WI38 (cell line): ENCODE measurements around the gene NEUROD4.

Experiments used
- H3K4me3 ChIP-seq: 2 replicates; pipeline ENCODE4 v1.5.1; 2011; ENCODE audit warnings: low read depth, mild to moderate bottlenecking, control low read depth, low read length
- TF ChIP-seq, protein P1 (sequence below): IDR thresholded peaks from 2 replicates; pipeline ENCODE4 v1.5.1; 2012; ENCODE audit warnings: low read depth, mild to moderate bottlenecking, control low read depth, low read length

Gene NEUROD4

GRCh38 chr12:55043542-55043941 lies 23.8 kb downstream of the NEUROD4 start:
- TF ChIP-seq, protein P1, sequence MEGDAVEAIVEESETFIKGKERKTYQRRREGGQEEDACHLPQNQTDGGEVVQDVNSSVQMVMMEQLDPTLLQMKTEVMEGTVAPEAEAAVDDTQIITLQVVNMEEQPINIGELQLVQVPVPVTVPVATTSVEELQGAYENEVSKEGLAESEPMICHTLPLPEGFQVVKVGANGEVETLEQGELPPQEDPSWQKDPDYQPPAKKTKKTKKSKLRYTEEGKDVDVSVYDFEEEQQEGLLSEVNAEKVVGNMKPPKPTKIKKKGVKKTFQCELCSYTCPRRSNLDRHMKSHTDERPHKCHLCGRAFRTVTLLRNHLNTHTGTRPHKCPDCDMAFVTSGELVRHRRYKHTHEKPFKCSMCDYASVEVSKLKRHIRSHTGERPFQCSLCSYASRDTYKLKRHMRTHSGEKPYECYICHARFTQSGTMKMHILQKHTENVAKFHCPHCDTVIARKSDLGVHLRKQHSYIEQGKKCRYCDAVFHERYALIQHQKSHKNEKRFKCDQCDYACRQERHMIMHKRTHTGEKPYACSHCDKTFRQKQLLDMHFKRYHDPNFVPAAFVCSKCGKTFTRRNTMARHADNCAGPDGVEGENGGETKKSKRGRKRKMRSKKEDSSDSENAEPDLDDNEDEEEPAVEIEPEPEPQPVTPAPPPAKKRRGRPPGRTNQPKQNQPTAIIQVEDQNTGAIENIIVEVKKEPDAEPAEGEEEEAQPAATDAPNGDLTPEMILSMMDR, result no peak

GRCh38 chr12:55044135-55044534 lies 24.4 kb downstream of the NEUROD4 start:
- H3K4me3 ChIP-seq, result no peak overlapping the region
- TF ChIP-seq, protein P1, result no peak

More at GRCh38 chr12:55043542-55043941, 23.8 kb downstream of the NEUROD4 start:
- no peak overlapping the region for H3K4me3 ChIP-seq

DNA sequence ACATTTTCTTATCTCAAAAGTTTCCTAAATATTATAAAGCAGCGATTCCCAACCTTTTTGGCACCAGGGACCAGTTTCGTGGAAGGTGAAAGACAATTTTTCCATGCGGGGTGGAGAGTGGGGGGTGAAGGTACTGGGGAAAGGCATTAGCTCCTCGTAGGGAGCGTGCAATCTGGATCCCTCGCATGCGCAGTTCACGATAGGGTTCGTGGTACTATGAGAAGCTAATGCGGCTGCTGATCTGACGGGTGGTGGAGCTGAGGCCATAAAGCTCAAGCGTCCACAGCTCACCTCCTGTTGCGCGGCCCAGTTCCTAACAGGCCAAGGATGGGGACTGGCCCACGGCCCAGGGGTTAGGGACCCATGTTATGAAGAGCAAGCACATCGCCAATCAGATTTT lies 29.9 kb downstream of the NEUROD4 start:
- TF ChIP-seq, protein P1, result no peak

GRCh38 chr12:55051197-55051947 lies 31.6 kb downstream of the NEUROD4 start:
- no peak overlapping the region for H3K4me3 ChIP-seq
- TF ChIP-seq, protein P1, result no peak

More for the DNA sequence above, 29.9 kb downstream of the NEUROD4 start:
- no peak overlapping the region for H3K4me3 ChIP-seq

- TF ChIP-seq, protein P1, result no peak
- H3K4me3 ChIP-seq, result no peak overlapping the region
Observed at GRCh38 chr12:55057481-55057880, 37.7 kb downstream of the NEUROD4 start.

DNA sequence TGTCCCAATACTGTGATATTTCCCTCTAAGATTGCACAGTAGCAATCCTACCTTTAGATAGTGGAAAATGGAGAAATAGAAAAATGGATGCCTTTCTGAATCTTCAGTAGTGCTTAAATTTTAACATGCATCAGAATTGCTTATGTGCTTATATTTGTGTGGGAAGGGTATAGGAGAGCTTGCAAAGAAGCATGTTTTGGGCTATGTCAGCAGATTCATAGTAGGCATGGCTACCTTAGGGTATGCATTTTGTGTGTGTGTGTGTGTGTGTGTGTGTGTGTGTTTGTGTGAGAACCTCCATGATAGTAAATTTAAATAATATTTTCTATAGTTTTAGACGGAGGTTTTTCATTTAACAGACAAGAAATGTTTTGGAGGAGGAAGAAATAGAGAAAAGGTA lies 38.3 kb downstream of the NEUROD4 start:
- no peak overlapping the region for H3K4me3 ChIP-seq
- TF ChIP-seq, protein P1, result no peak

DNA sequence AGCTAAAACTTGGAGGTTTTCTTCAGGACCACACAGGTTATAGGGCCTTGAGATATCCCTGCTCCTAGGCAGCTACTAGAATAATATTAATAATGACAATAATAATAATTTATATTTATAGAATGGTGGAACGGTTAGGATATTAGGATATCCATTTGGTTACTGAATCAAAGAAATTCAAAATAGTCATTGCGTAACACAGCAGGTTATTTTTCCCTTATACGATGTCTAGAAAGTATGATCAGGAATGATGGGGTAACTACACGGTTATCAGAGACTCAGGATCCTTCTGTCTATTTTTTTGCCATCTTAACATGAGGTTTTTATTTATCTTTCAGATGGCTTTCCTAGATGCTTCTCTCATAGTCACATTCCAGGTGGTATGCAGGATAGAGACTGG lies 39.0 kb downstream of the NEUROD4 start:
- TF ChIP-seq, protein P1, result no peak
- H3K4me3 ChIP-seq, result no peak overlapping the region
